ENCODE measurements around the gene BDKRB1. TPM values are rescaled to one million over a fixed set of nuclear protein-coding genes. Genes with fewer than 3 reads are reported as not detected.

BDKRB1 gene
- not detected in 2 replicates for total RNA-seq

- Mint-ChIP-seq H3K36me3 (ENCODE audit: low read depth) (no peaks in the 10 kb centered on the region), H3K27ac (no peak within 1 kb of the TSS), H3K27me3 (ENCODE audit: low read depth) (peaks cover 2% of the 10 kb centered on the region), H3K4me1 (ENCODE audit: low read depth) (no peaks in the 10 kb centered on the region), H3K4me3 (ENCODE audit: low read depth) (no peak within 1 kb of the TSS), H3K9me3 (no peaks in the 10 kb centered on the region)
- DNase-seq (ENCODE audit: low spot score): no peak
- intact Hi-C loops (cut with micrococcal nuclease): no loop called here
These were observed at the start of gene BDKRB1 for GRCh38 chr14:96255501-96256366. Gene BDKRB1, plus strand, starts transcription at chr14:96256210. Its CDS starts 7,473 bp downstream, at chr14:96263683.

GRCh38 chr14:96206461-96206860 lies 49.5 kb upstream of the BDKRB1 start:
- intact Hi-C loops (cut with micrococcal nuclease): no loop called here

GRCh38 chr14:96207686-96208085 lies 48.3 kb upstream of the BDKRB1 start:
- Mint-ChIP-seq H3K27ac (no peak overlapping the region), H3K9me3 (peaks cover 10% of the 10 kb centered on the region), H3K27me3 (ENCODE audit: low read depth) (peaks cover 14% of the 10 kb centered on the region), H3K4me1 (ENCODE audit: low read depth) (peaks cover 4% of the 10 kb centered on the region), H3K36me3 (ENCODE audit: low read depth) (no peaks in the 10 kb centered on the region), H3K4me3 (ENCODE audit: low read depth) (no peak overlapping the region)
- no peak for DNase-seq (ENCODE audit: low spot score)
- intact Hi-C loops (cut with micrococcal nuclease): no loop called here

More at GRCh38 chr14:96206461-96206860, 49.5 kb upstream of the BDKRB1 start:
- no peak overlapping the region for H3K4me3 Mint-ChIP-seq (ENCODE audit: low read depth)
- DNase-seq (ENCODE audit: low spot score): no peak
- H3K9me3 Mint-ChIP-seq: no peaks in the 10 kb centered on the region
- H3K27ac Mint-ChIP-seq: no peak overlapping the region
- no peaks in the 10 kb centered on the region for H3K36me3 Mint-ChIP-seq (ENCODE audit: low read depth)
- peaks cover 4% of the 10 kb centered on the region for H3K4me1 Mint-ChIP-seq (ENCODE audit: low read depth)
- peaks cover 18% of the 10 kb centered on the region for H3K27me3 Mint-ChIP-seq (ENCODE audit: low read depth)

- Mint-ChIP-seq H3K27me3 (ENCODE audit: low read depth) (peaks cover 7% of the 10 kb centered on the region), H3K36me3 (ENCODE audit: low read depth) (no peaks in the 10 kb centered on the region), H3K27ac (no peak overlapping the region), H3K9me3 (peaks cover 16% of the 10 kb centered on the region), H3K4me1 (ENCODE audit: low read depth) (peaks cover 4% of the 10 kb centered on the region), H3K4me3 (ENCODE audit: low read depth) (no peak overlapping the region)
- intact Hi-C loops (cut with micrococcal nuclease): no loop called here
- DNase-seq (ENCODE audit: low spot score): no peak
These were observed 47.3 kb upstream of the BDKRB1 start for GRCh38 chr14:96208739-96209138.

- Mint-ChIP-seq H3K9me3 (peaks cover 16% of the 10 kb centered on the region), H3K27ac (no peak overlapping the region), H3K4me1 (ENCODE audit: low read depth) (no peaks in the 10 kb centered on the region), H3K27me3 (ENCODE audit: low read depth) (no peaks in the 10 kb centered on the region), H3K4me3 (ENCODE audit: low read depth) (no peak overlapping the region), H3K36me3 (ENCODE audit: low read depth) (no peaks in the 10 kb centered on the region)
- intact Hi-C loops (cut with micrococcal nuclease): no loop called here
- no peak for DNase-seq (ENCODE audit: low spot score)
These were observed 43.9 kb upstream of the BDKRB1 start for GRCh38 chr14:96212140-96212539.

- no peak overlapping the region for H3K27ac Mint-ChIP-seq
These were observed 43.1 kb upstream of the BDKRB1 start for GRCh38 chr14:96212896-96213295.

GRCh38 chr14:96213871-96214465 lies 42.0 kb upstream of the BDKRB1 start:
- Mint-ChIP-seq H3K4me1 (ENCODE audit: low read depth) (no peaks in the 10 kb centered on the region), H3K4me3 (ENCODE audit: low read depth) (no peak overlapping the region), H3K27ac (no peak overlapping the region), H3K9me3 (peaks cover 16% of the 10 kb centered on the region), H3K27me3 (ENCODE audit: low read depth) (no peaks in the 10 kb centered on the region), H3K36me3 (ENCODE audit: low read depth) (no peaks in the 10 kb centered on the region)
- DNase-seq (ENCODE audit: low spot score): no peak
- intact Hi-C loops (cut with micrococcal nuclease): no loop called here

More at GRCh38 chr14:96212896-96213295, 43.1 kb upstream of the BDKRB1 start:
- no peak overlapping the region for H3K4me3 Mint-ChIP-seq (ENCODE audit: low read depth)
- intact Hi-C loops (cut with micrococcal nuclease): no loop called here
- no peaks in the 10 kb centered on the region for H3K4me1 Mint-ChIP-seq (ENCODE audit: low read depth)
- H3K9me3 Mint-ChIP-seq: peaks cover 16% of the 10 kb centered on the region
- no peaks in the 10 kb centered on the region for H3K27me3 Mint-ChIP-seq (ENCODE audit: low read depth)
- no peak for DNase-seq (ENCODE audit: low spot score)
- no peaks in the 10 kb centered on the region for H3K36me3 Mint-ChIP-seq (ENCODE audit: low read depth)

GRCh38 chr14:96214793-96215192 lies 41.2 kb upstream of the BDKRB1 start:
- peaks cover 16% of the 10 kb centered on the region for H3K9me3 Mint-ChIP-seq
- H3K27me3 Mint-ChIP-seq (ENCODE audit: low read depth): no peaks in the 10 kb centered on the region
- no peak for DNase-seq (ENCODE audit: low spot score)
- no peaks in the 10 kb centered on the region for H3K4me1 Mint-ChIP-seq (ENCODE audit: low read depth)
- H3K4me3 Mint-ChIP-seq (ENCODE audit: low read depth): no peak overlapping the region
- H3K27ac Mint-ChIP-seq: no peak overlapping the region
- intact Hi-C loops (cut with micrococcal nuclease): no loop called here
- no peaks in the 10 kb centered on the region for H3K36me3 Mint-ChIP-seq (ENCODE audit: low read depth)

- DNase-seq (ENCODE audit: low spot score): no peak
- Mint-ChIP-seq H3K27ac (no peak overlapping the region), H3K27me3 (ENCODE audit: low read depth) (no peaks in the 10 kb centered on the region), H3K36me3 (ENCODE audit: low read depth) (no peaks in the 10 kb centered on the region), H3K4me3 (ENCODE audit: low read depth) (no peak overlapping the region), H3K9me3 (peaks cover 16% of the 10 kb centered on the region), H3K4me1 (ENCODE audit: low read depth) (no peaks in the 10 kb centered on the region)
- intact Hi-C loops (cut with micrococcal nuclease): no loop called here
These were observed 40.4 kb upstream of the BDKRB1 start for GRCh38 chr14:96215452-96216244.

GRCh38 chr14:96216627-96217026 lies 39.4 kb upstream of the BDKRB1 start:
- no peaks in the 10 kb centered on the region for H3K36me3 Mint-ChIP-seq (ENCODE audit: low read depth)
- no peak overlapping the region for H3K27ac Mint-ChIP-seq
- no peaks in the 10 kb centered on the region for H3K27me3 Mint-ChIP-seq (ENCODE audit: low read depth)
- no peaks in the 10 kb centered on the region for H3K4me1 Mint-ChIP-seq (ENCODE audit: low read depth)
- H3K9me3 Mint-ChIP-seq: peaks cover 14% of the 10 kb centered on the region
- no peak for DNase-seq (ENCODE audit: low spot score)
- H3K4me3 Mint-ChIP-seq (ENCODE audit: low read depth): no peak overlapping the region
- intact Hi-C loops (cut with micrococcal nuclease): no loop called here

- DNase-seq (ENCODE audit: low spot score): no peak
- Mint-ChIP-seq H3K36me3 (ENCODE audit: low read depth) (no peaks in the 10 kb centered on the region), H3K4me1 (ENCODE audit: low read depth) (no peaks in the 10 kb centered on the region), H3K27ac (no peak overlapping the region), H3K27me3 (ENCODE audit: low read depth) (no peaks in the 10 kb centered on the region), H3K9me3 (peaks cover 6% of the 10 kb centered on the region), H3K4me3 (ENCODE audit: low read depth) (no peak overlapping the region)
- intact Hi-C loops (cut with micrococcal nuclease): no loop called here
These were observed 38.6 kb upstream of the BDKRB1 start for GRCh38 chr14:96217376-96217913.

- Mint-ChIP-seq H3K27ac (no peak overlapping the region), H3K4me1 (ENCODE audit: low read depth) (no peaks in the 10 kb centered on the region), H3K36me3 (ENCODE audit: low read depth) (no peaks in the 10 kb centered on the region), H3K9me3 (no peaks in the 10 kb centered on the region), H3K27me3 (ENCODE audit: low read depth) (no peaks in the 10 kb centered on the region), H3K4me3 (ENCODE audit: low read depth) (no peak overlapping the region)
- no peak for DNase-seq (ENCODE audit: low spot score)
- intact Hi-C loops (cut with micrococcal nuclease): no loop called here
These were observed 34.8 kb upstream of the BDKRB1 start for GRCh38 chr14:96221109-96221650.
